Caco-2 (cell line): ENCODE measurements around the gene AKAP7. TPM values are rescaled to one million over a fixed set of nuclear protein-coding genes. Genes with fewer than 3 reads are reported as not detected.

ENCODE experiments used
- BruUV-seq: library from RNA; stranded (reverse); fragments of 400-500 nt; replicated peaks from 2 replicates; lab custom pipeline; 2021; lab: Mats Ljungman, UMichigan
- CTCF ChIA-PET: fragments of 300-600 bp; sonication (Branson Sonifier 250); formaldehyde crosslinking; loops from one replicate; lab custom pipeline; 2022; ENCODE audit warnings: antibody characterized with exemption; lab: Charles Lee
- POLR2A ChIA-PET: fragments of 300-600 bp; sonication (Branson Sonifier 250); formaldehyde crosslinking; loops from one replicate; lab custom pipeline; 2022; ENCODE audit warnings: antibody characterized with exemption; lab: Charles Lee
- DNase-seq, 2 experiments: peaks; one replicate each; pipeline versions ENCODE4 v3.0.0 to v3.0.0-alpha.2; 2020 to 2022
- H3K27me3 ChIP-seq: replicated peaks from 2 replicates; pipeline ENCODE4 v1.6.0; 2011; ENCODE audit warnings: low read length; ENCODE audit not compliant: control insufficient read depth, insufficient read depth
- H3K36me3 ChIP-seq: 2 replicates; pipeline ENCODE4 v1.5.1; 2011; ENCODE audit warnings: low read length; ENCODE audit not compliant: control insufficient read depth, insufficient read depth
- H3K4me1 ChIP-seq: fragments of 250-450 bp; sonication (Bioruptor Pico); 2 replicates; pipeline ENCODE4 v1.5.1; 2020; ENCODE audit warnings: mild to moderate bottlenecking
- H3K4me3 ChIP-seq: 2 replicates; pipeline ENCODE4 v1.5.1; 2011; ENCODE audit warnings: low read depth, mild to moderate bottlenecking, control low read depth, low read length
- H3K9me3 ChIP-seq: fragments of 250-450 bp; sonication (Bioruptor Pico); 2 replicates; pipeline ENCODE4 v1.5.1; 2020; ENCODE audit warnings: mild to moderate bottlenecking, moderate library complexity
- H3K27ac Mint-ChIP-seq: one replicate; pipeline ENCODE4 v1.8.0; 2022; ENCODE audit warnings: mixed read lengths; ENCODE audit not compliant: unreplicated experiment
- H3K27me3 Mint-ChIP-seq: one replicate; pipeline ENCODE4 v1.8.0; 2022; ENCODE audit warnings: mixed read lengths; ENCODE audit not compliant: insufficient read depth, unreplicated experiment
- H3K36me3 Mint-ChIP-seq: one replicate; pipeline ENCODE4 v1.8.0; 2022; ENCODE audit warnings: mild to moderate bottlenecking, mixed read lengths; ENCODE audit not compliant: insufficient read depth, unreplicated experiment
- H3K4me1 Mint-ChIP-seq: one replicate; pipeline ENCODE4 v1.8.0; 2022; ENCODE audit warnings: low read depth, mixed read lengths; ENCODE audit not compliant: unreplicated experiment
- H3K4me3 Mint-ChIP-seq: one replicate; pipeline ENCODE4 v1.8.0; 2022; ENCODE audit warnings: mild to moderate bottlenecking, moderate library complexity, mixed read lengths; ENCODE audit not compliant: unreplicated experiment
- H3K9me3 Mint-ChIP-seq: one replicate; pipeline ENCODE4 v1.8.0; 2022; ENCODE audit warnings: mixed read lengths; ENCODE audit not compliant: unreplicated experiment
- intact Hi-C: fragments of 100-400 bp; cut with micrococcal nuclease; formaldehyde crosslinking; loops from one replicate; pipeline ENCODE4 v1.10.0; 2022; ENCODE audit not compliant: unreplicated experiment
- total RNA-seq: library from RNA; stranded (reverse); gene quantifications from 2 replicates; pipeline ENCODE4 v1.2.3, GENCODE V29; 2022
- TF ChIP-seq, protein P1 (sequence below), 2 experiments: fragments of 200-600 bp in 1 of 2; IDR thresholded peaks; 1 replicate in 1 of 2; 2 replicates in 1 of 2; pipeline versions ENCODE4 v1.5.1 to v1.8.0; 2011 to 2022; ENCODE audit warnings: antibody characterized with exemption in 1 of 2, control low read depth in 1 of 2, inconsistent platforms in 1 of 2, low read depth in 1 of 2, low read length in 1 of 2, mild to moderate bottlenecking in 1 of 2, moderate library complexity in 1 of 2; ENCODE audit not compliant: insufficient read depth in 1 of 2, severe bottlenecking in 1 of 2, unreplicated experiment in 1 of 2

AKAP7 gene
- total RNA-seq, 1 experiment from 2014 or later, result 5.6 TPM

DNA sequence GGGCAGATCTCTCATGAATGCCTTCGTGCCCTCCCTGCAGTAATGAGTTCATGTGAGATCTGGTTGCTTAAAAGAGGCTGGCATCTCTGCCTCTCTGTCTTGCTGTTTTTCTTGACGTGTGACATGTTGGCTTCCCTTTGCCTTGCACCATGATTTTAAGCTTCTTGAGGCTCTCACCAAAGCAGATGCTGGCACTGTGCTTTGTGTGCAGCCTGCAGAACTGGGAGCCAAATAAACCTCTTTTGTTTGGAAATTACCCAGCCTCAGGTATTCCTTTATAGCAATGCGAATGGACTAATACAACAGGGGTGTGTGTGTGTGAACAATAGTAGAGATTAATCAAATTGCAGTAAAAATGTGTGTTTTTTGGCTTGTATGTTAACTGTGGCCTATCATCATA lies 8.1 kb downstream of the AKAP7 start:
- ChIA-PET CTCF (no interaction called here), POLR2A (no interaction called here)
- BruUV-seq, result no TSS peak
- Mint-ChIP-seq H3K4me3 (no peak overlapping the region), H3K9me3 (no peaks in the 10 kb centered on the region), H3K27ac (no peak overlapping the region), H3K4me1 (no peaks in the 10 kb centered on the region), H3K36me3 (no peaks in the 10 kb centered on the region), H3K27me3 (no peaks in the 10 kb centered on the region)
- TF ChIP-seq, protein P1, sequence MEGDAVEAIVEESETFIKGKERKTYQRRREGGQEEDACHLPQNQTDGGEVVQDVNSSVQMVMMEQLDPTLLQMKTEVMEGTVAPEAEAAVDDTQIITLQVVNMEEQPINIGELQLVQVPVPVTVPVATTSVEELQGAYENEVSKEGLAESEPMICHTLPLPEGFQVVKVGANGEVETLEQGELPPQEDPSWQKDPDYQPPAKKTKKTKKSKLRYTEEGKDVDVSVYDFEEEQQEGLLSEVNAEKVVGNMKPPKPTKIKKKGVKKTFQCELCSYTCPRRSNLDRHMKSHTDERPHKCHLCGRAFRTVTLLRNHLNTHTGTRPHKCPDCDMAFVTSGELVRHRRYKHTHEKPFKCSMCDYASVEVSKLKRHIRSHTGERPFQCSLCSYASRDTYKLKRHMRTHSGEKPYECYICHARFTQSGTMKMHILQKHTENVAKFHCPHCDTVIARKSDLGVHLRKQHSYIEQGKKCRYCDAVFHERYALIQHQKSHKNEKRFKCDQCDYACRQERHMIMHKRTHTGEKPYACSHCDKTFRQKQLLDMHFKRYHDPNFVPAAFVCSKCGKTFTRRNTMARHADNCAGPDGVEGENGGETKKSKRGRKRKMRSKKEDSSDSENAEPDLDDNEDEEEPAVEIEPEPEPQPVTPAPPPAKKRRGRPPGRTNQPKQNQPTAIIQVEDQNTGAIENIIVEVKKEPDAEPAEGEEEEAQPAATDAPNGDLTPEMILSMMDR (IDR thresholded peaks at IDR 0.05; ENCODE audit: insufficient read depth in 1 of 2, low read depth in 1 of 2, low read length in 1 of 2, severe bottlenecking in 1 of 2, unreplicated experiment in 1 of 2), result no peak
- intact Hi-C loops, result no loop called here
- no peak for DNase-seq
- H3K36me3 ChIP-seq, result no peaks in the 10 kb centered on the region
- H3K4me3 ChIP-seq, result no peak overlapping the region
- no peaks in the 10 kb centered on the region; the same call in 1 of the 2 replicates for H3K9me3 ChIP-seq
- no peaks in the 10 kb centered on the region for H3K27me3 ChIP-seq
- H3K4me1 ChIP-seq, result no peaks in the 10 kb centered on the region

DNA sequence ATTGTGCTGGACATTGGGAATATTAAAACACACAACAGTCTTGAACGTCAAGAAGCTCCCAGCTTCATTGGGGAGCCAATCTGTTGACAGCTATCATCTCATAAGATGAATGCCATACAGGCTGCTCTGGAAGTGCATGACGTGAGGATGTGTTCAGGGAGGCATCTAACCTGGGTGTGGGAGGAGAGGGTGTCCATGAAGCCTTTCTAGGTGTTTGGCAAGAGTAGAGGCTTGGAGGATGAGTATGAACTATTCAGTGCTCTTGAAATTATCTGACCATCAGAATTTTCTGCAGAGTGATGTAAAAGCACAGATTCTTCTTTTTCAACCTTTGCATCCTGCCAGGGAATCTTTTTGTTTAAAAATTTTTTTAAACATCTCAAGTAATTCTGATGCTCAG lies 11.6 kb downstream of the AKAP7 start:
- no peak for DNase-seq
- intact Hi-C loops, result no loop called here
- Histone ChIP-seq H3K4me3 (no peak overlapping the region), H3K9me3 (no peaks in the 10 kb centered on the region; the same call in 1 of the 2 replicates), H3K27me3 (no peaks in the 10 kb centered on the region), H3K4me1 (no peaks in the 10 kb centered on the region), H3K36me3 (no peaks in the 10 kb centered on the region)
- ChIA-PET POLR2A (no interaction called here), CTCF (no interaction called here)
- H3K27me3 Mint-ChIP-seq, result no peaks in the 10 kb centered on the region
- H3K36me3 Mint-ChIP-seq, result no peaks in the 10 kb centered on the region
- H3K4me3 Mint-ChIP-seq, result no peak overlapping the region
- no peak overlapping the region for H3K27ac Mint-ChIP-seq
- no peaks in the 10 kb centered on the region for H3K9me3 Mint-ChIP-seq
- TF ChIP-seq, protein P1 (IDR thresholded peaks at IDR 0.05; ENCODE audit: insufficient read depth in 1 of 2, low read depth in 1 of 2, low read length in 1 of 2, severe bottlenecking in 1 of 2, unreplicated experiment in 1 of 2), result no peak
- no peaks in the 10 kb centered on the region for H3K4me1 Mint-ChIP-seq
- no TSS peak for BruUV-seq

DNA sequence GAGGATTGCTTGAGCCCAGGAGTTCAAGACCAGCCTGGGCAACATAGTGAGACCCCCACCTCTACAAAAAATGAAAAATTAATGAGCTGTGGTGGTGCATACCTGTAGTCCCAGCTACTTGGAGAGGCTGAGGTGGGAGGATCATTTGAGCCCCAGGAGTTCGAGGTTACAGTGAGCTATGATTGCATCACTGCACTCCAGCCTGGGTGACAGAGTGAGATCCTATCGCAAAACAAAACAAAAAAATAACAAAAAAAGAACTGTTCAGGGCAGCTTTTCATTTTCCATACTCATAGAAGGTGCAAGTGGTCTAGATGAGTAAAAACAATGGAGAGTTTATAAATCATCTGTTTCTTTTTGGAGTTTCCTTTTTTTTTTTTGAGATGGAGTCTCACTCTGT lies 21.1 kb downstream of the AKAP7 start:
- BruUV-seq, result no TSS peak
- Histone ChIP-seq H3K9me3 (no peaks in the 10 kb centered on the region), H3K4me3 (no peak overlapping the region), H3K27me3 (no peaks in the 10 kb centered on the region), H3K36me3 (no peaks in the 10 kb centered on the region), H3K4me1 (no peaks in the 10 kb centered on the region)
- no peaks in the 10 kb centered on the region for H3K36me3 Mint-ChIP-seq
- no peak overlapping the region for H3K27ac Mint-ChIP-seq
- DNase-seq, result no peak
- no peaks in the 10 kb centered on the region for H3K9me3 Mint-ChIP-seq
- intact Hi-C loops, result no loop called here
- no peak overlapping the region for H3K4me3 Mint-ChIP-seq
- ChIA-PET POLR2A (no interaction called here), CTCF (interaction anchor here (0.6 kb wide), 1 partner anchor 24 kb away, joined by 4 read pairs; no protein-coding TSS in a partner anchor)
- TF ChIP-seq, protein P1 (IDR thresholded peaks at IDR 0.05; ENCODE audit: insufficient read depth in 1 of 2, low read depth in 1 of 2, low read length in 1 of 2, severe bottlenecking in 1 of 2, unreplicated experiment in 1 of 2), result no peak
- H3K27me3 Mint-ChIP-seq, result no peaks in the 10 kb centered on the region
- H3K4me1 Mint-ChIP-seq, result no peaks in the 10 kb centered on the region
